Tibial artery (tissue), 4 donors: Measurements from ENCODE around the gene ARHGAP21.

Experiments used
- DNase-seq, 2 donors: peaks; one replicate each; pipeline ENCODE4 v3.0.0-alpha.2; 2019
- H3K27ac ChIP-seq, 2 donors: fragments of 200-600 bp; sonication (generic) in 1 of 2; 1 replicate in 1 of 2; 2 replicates in 1 of 2; pipeline ENCODE4 v1.5.1; 2018 to 2019; ENCODE audit warnings: mild to moderate bottlenecking in 1 of 2
- H3K27me3 ChIP-seq, 2 donors: fragments of 200-600 bp; sonication (generic) in 1 of 2; one replicate each; pipeline versions ENCODE4 v1.5.1 to v1.6.0; 2016 to 2019
- H3K36me3 ChIP-seq, 3 donors: fragments of 200-600 bp; sonication (generic) in 2 of 3; one replicate each; pipeline ENCODE4 v1.5.1; 2016 to 2019; ENCODE audit warnings: mild to moderate bottlenecking in 2 of 3
- H3K4me1 ChIP-seq, 4 donors: fragments of 200-600 bp; sonication (generic) in 2 of 4; 1 replicate in 3 of 4; 2 replicates in 1 of 4; pipeline ENCODE4 v1.5.1; 2016 to 2019
- H3K4me3 ChIP-seq, 2 donors: fragments of 200-600 bp; sonication (generic) in 1 of 2; 1 replicate in 1 of 2; 2 replicates in 1 of 2; pipeline ENCODE4 v1.5.1; 2018 to 2019; ENCODE audit warnings: mild to moderate bottlenecking in 2 of 2
- H3K9me3 ChIP-seq, 3 donors: fragments of 200-600 bp; sonication (generic) in 1 of 3; one replicate each; pipeline ENCODE4 v1.5.1; 2016 to 2019
- intact Hi-C: fragments of 100-400 bp; cut with DNase I; formaldehyde crosslinking; loops from one replicate; pipeline ENCODE4 v1.15.0; 2023; ENCODE audit warnings: low total_unique reads
- TF ChIP-seq, protein P1 (sequence below), 2 experiments: fragments of 200-600 bp in 1 of 2; fragments of 450-650 bp in 1 of 2; IDR thresholded peaks; one replicate each; pipeline ENCODE4 v1.5.1; 2017 to 2019; ENCODE audit warnings: antibody characterized with exemption in 2 of 2, mild to moderate bottlenecking in 1 of 2, moderate library complexity in 1 of 2

The ARHGAP21 gene

DNA sequence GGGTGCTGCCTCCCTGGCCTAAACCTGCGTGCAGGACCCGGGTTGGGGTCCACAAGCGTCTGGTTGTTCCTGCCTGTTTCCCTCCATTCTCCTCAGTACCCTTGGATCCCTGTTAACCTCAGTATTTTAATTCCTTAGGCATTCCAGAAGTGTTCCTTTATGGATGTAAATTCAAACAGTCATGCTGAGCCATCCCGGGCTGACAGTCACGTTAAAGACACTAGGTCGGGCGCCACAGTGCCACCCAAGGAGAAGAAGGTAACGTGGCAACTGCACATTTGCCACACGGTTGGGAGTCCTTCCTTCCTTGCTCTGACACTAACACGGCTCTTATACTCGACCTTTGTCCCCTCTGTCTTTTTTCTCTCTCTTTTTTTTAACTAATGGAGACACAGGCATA, 187.1 kb downstream of the ARHGAP21 start:
- intact Hi-C loops = no loop called here
- no peak overlapping the region for H3K4me3 ChIP-seq
- TF ChIP-seq, protein P1, sequence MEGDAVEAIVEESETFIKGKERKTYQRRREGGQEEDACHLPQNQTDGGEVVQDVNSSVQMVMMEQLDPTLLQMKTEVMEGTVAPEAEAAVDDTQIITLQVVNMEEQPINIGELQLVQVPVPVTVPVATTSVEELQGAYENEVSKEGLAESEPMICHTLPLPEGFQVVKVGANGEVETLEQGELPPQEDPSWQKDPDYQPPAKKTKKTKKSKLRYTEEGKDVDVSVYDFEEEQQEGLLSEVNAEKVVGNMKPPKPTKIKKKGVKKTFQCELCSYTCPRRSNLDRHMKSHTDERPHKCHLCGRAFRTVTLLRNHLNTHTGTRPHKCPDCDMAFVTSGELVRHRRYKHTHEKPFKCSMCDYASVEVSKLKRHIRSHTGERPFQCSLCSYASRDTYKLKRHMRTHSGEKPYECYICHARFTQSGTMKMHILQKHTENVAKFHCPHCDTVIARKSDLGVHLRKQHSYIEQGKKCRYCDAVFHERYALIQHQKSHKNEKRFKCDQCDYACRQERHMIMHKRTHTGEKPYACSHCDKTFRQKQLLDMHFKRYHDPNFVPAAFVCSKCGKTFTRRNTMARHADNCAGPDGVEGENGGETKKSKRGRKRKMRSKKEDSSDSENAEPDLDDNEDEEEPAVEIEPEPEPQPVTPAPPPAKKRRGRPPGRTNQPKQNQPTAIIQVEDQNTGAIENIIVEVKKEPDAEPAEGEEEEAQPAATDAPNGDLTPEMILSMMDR (IDR thresholded peaks at IDR 0.05) = no peak
- H3K27ac ChIP-seq = no peak overlapping the region
- H3K36me3 ChIP-seq = peaks cover 0 to 69% (median 0%) of the 10 kb centered on the region in 3 donors
- H3K4me1 ChIP-seq = no peaks in the 10 kb centered on the region
- DNase-seq = no peak
- no peaks in the 10 kb centered on the region for H3K27me3 ChIP-seq
- H3K9me3 ChIP-seq = no peaks in the 10 kb centered on the region

DNA sequence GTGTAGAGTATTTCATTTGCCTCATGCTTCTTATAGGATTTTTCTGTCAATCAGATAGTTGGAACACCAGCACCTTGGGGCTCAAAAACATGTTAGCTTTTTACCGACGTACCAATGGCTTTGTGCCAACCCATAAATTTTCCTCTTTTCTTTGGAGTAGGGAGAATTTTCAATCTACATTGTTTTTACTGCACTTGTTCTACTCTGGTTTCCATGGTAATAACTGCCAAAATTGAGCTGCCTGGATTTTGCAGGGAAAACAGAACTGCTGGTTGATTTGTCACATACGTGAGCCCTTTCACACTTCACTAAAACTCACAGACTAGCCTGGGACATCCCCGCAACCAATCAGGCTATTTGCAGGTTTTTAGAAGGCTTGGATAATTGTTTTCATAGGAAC, 189.7 kb downstream of the ARHGAP21 start:
- TF ChIP-seq, protein P1 (IDR thresholded peaks at IDR 0.05) = no peak
- Histone ChIP-seq H3K27ac (no peak overlapping the region), H3K36me3 (peaks cover 0 to 65% (median 0%) of the 10 kb centered on the region in 3 donors), H3K27me3 (no peaks in the 10 kb centered on the region), H3K4me3 (no peak overlapping the region), H3K9me3 (no peaks in the 10 kb centered on the region), H3K4me1 (no peaks in the 10 kb centered on the region)
- DNase-seq = no peak
- intact Hi-C loops = no loop called here
